DND-41 (cell line): Measurements from ENCODE around the gene TMEM87B.

Experiments used
- EZH2 ChIP-seq: IDR thresholded peaks from 3 replicates; pipeline ENCODE4 v1.6.1; 2012; ENCODE audit warnings: borderline replicate concordance, low read depth, mild to moderate bottlenecking, moderate library complexity, low read length, inconsistent platforms; ENCODE audit not compliant: severe bottlenecking
- TF ChIP-seq, protein P1 (sequence below): IDR thresholded peaks from 2 replicates; pipeline ENCODE4 v1.5.1; 2012; ENCODE audit warnings: borderline replicate concordance, low read length, moderate library complexity, mild to moderate bottlenecking; ENCODE audit not compliant: poor library complexity, severe bottlenecking; ENCODE audit errors: extremely low read depth

DNA sequence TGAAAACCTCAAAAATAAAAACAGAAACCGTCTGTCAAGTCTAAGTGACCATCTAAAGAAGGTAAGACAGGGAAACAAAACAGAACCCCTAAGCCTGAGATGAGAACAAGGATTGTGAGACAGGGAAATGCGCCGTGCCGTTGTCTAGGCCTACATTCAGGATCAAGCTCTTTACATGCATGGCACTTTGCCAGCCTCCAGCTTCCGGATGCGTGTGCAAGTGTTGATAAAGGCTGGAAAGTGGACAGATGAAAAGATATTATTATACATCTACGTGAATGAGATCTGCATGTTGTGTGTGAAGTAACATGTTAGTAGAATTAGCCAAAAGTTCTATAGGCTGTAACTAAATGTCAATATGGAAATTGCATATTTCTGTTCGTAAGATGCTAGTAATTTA is 28.6 kb upstream of the TMEM87B start:
- TF ChIP-seq, protein P1, sequence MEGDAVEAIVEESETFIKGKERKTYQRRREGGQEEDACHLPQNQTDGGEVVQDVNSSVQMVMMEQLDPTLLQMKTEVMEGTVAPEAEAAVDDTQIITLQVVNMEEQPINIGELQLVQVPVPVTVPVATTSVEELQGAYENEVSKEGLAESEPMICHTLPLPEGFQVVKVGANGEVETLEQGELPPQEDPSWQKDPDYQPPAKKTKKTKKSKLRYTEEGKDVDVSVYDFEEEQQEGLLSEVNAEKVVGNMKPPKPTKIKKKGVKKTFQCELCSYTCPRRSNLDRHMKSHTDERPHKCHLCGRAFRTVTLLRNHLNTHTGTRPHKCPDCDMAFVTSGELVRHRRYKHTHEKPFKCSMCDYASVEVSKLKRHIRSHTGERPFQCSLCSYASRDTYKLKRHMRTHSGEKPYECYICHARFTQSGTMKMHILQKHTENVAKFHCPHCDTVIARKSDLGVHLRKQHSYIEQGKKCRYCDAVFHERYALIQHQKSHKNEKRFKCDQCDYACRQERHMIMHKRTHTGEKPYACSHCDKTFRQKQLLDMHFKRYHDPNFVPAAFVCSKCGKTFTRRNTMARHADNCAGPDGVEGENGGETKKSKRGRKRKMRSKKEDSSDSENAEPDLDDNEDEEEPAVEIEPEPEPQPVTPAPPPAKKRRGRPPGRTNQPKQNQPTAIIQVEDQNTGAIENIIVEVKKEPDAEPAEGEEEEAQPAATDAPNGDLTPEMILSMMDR, result no peak
- no peak for TF ChIP-seq EZH2
